Hypothalamus (tissue), 51 donors: ENCODE data around the gene PTPN7.
"Not testable (repeated sequence)": the region's sequence is repeated elsewhere in the genome, so short reads cannot be mapped to it uniquely, and the experiment has no call there.

Experiments used
- DNase-seq, 51 donors: peaks; one replicate each; lab custom pipeline; 2025; lab: John Stamatoyannopoulos, UW

PTPN7 gene

DNA sequence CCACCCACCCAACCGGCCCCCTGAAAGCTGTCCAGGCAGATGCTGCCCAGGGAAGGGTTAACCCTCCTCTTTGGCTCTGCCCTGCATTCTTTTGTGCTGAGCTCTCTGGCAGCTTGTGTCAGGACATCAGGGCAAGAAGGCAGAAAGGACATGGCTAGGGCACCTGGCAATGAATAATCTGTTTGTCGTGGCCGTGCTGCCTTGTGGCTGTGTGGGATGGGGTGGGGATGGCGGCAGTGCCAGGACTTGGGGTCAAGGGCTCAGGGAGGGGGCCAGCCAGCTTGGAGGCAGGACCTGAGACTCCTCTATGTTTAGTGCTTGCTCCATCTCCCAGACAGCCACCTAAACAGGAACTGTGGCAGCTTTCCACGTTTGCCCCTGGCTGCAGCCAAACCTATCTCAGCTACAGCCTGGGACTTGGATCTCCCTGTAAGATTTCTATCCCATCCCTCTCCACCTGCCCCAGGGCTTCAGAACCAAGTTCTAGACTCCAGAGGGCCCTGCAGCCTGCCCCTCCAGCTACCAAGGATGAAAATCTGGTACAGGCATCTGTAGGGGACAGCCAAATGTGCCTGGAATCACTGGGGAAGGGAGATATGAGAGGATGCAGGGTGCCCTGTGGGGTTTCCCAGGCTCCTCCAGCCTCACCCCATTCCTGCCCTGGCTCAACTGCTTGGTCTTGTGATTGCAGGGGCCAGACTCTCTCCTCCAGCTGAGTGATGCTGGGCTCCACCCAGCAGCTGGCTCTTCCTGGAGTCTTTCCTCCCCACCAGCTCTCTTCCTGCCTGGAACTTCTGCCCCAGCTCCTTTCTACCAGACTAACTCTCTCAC lies 47.3 kb downstream of the PTPN7 start:
- DNase-seq, result peak in 1 of 51 donors; percentile 19

DNA sequence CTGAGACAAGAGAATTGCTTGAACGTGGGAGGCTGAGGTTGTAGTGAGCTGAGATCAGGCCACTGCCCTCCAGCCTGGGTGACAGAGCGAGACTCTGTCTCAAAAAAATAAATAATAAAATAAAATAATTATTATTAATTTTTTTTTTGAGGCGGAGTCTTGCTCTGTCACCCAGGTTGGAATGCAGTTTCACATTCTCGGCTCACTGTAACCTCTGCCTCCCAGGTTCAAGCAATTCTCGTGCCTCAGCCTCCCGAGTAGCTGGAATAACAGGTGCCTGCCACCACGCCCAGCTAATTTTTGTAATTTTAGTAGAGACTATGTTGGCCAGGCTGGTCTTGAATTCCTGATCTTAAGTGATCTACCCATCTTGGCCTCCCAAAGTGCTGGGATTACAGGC lies 48.8 kb downstream of the PTPN7 start:
- not testable (repeated sequence) for DNase-seq

DNA sequence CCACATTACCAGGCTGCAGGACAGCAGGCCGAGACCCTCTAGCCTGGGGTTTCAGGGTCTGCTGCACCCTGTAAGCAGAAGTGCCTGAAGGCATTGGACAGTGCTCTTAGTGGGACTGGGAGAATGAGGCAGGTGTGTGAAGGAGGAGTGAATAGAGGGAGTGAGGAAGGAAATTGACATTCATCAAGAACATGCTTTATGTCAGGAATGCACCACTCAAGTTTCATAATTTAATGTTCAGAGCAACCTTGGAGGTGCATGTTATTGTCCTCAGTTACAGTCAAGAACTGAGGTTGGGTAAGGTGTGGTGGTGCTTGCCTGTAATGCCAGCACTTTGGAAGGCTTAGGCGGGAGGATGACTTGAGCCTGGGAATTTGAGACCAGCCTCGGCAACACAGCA lies 49.4 kb downstream of the PTPN7 start:
- no peak for DNase-seq

DNA sequence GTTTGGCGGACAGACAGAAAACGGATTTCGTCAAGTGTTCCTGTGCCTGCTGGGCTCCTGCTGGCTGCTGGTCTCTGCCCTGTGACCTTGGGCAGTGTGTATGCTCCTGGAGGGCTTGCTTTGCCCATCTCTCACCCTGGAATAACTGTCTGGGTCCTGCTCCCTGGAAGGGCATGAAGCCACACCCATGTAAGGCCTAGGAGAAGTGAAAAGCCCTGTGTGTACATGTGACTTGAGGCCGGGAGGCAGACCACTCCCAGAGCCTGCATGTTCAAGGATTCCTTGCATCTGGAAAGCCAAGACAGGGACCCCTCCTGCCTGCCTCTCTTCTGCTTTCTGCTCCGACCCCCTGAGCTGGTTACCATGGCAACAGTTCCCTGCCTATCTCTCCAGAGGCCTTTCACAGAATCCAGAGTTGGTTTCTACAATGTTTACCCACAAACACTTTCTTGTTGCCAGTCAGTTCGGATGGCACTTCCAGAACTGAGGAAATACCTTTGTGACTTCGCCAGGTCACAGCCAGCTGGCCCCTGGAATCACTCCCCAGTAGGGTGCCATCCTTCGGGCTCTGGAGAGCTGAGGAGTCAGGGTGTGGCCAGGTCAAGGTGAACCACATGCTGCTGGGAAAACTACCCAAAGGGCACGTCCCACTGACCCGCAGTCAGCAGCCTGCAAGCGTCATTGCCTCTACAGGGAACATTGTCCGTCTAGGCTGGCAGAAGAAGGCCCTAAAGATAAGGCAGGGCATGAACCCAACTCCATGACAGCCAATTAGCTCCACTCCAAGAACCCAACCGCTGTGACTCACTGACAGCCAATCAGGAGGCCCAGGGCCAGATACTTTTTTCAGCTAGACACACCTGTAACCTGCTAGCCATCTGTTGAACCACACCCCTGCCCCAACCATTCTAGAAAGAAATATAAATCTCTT lies 52.3 kb downstream of the PTPN7 start:
- DNase-seq, result no peak

DNA sequence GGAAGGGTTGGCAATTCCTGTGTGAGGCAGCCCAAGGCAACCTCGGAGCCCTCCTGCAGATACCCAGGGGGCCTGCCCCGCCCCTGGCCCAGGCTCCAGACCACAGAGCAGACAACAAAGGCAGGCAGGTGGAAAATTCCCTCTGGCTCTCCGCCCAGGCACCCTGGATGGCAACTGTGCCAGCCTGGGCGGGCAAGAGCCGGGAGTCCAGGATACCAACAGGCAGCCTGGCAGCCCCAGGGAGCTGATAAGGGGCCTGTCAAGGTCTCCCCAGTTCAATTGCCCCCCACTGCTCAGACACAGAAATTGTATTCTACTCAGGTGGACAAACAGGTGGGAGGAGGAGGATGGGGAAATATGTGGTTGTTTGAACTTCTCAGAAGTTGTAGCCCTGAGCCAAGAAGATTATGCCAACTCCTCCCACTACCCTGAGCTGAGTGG lies 53.1 kb downstream of the PTPN7 start:
- no peak for DNase-seq

DNA sequence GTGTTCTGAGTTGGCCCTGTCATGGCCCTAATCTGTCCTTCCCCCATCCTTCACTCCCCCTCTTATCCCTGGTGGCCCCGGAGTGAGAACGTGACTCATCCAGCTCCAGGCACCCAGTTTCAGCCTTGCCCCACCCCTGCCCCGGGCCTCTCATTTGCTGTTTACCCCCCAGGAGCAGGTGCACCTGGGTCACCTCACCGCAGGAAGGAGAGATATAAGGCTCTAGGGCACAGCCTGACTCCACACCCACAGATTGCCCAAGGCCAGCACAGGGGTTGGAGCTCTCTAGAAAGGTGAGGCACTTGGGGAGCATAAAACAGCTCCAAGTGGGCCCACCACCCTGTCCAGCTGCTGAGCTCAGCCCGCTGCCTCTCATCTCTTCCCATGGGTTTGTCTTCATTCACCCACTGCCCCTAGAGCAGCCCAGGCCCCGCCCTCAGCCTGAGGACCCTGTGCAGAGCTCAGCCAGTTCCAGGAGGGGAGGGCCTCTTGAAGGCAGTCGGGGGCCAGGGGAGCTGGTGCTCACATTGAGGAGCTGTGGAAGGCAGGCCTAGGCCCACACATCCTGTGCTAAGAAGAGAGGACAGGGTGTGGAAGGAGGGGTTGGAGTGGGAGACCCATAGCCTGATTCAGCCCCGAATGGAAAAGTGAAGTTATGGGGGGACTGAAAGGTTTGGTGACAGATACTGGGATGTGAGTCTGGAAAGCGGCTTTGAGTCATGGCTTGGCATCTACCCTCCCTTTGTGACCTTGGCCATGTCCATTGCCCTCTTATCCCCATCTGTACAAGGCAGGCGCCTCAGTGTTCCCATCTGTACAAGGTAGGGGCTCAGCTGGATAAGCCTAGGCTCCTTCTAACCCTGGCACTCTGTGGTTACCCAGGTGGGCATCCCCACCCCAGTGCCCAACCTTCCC lies 53.8 kb downstream of the PTPN7 start:
- DNase-seq, result no peak

DNA sequence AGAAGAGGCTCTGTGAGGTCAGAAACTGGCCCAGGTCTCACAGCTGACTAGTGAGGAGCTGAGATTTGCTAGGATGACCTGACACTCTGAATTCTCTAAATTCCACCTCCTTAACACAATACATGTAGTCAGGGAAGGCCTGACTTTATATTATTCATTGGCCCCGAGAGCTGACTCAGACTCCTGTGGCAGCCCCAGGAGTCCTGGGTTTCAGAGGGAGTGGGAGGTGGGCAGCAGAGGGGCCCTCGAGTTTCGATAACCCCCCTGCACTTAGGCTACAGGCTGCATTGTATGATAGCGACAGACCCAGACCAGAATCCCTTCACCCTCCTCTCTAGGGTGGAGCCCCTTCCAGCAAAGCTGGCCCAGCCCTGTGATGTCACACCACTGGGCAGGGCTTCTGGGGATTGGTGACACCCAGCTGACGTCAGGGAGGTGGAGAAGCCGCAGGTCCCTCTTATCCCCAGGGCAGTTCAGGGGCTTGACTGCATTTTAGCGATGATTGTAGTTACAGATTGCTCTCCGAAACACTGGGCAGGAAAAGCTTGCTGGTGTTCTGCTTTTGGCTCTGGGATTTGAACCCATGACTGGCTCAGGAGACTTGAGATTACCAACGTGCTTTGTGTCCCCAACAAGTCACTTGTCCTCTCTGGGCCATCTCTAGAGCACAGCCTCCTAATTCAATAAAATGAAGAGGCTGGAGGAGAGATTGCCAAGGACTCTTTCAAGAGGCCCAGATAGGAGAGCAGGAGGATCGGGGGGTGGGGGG lies 54.6 kb downstream of the PTPN7 start:
- no peak for DNase-seq

DNA sequence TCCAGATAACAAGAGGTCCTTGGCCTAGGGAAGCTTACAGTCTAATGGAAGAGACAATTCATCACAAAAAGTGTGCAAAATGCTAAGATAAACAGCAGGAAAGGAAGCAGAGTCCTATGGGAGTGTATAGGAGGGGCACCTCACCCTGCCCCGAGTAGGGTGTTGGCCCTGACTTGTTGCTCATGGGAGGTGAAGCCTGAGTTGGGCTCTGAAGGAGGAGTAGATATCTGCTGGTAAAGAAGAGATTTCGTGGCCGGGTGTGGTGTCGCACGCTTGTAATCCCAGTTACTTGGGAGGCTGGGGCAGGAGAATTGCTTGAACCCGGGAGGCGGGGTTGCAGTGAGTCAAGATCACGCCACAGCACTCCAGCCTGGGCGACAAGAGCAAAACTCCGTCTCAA lies 56.3 kb downstream of the PTPN7 start:
- no peak for DNase-seq

DNA sequence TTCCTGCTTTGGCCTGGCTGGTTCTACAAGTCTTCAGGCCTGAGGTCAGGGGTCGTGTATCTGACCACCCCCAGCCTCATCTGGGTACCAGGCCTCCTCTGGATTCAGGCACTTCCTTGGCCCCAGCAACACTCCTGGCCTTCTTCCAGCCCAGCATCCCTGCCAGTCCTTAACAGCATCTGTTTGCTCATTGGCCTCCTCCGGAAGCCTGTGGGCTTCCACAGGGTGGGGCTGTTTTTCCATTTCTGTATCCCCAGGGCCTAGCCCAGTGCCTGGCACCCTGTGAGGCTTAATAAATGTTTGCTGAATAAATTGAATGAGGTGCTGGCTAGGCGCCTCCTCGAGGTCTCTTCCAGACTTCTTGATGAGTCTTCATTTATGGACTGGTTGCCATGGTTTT lies 59.2 kb downstream of the PTPN7 start:
- peak in 12 of 51 donors; percentile 8 to 42 (median 24) for DNase-seq
